Thyroid gland (tissue), 4 donors: Measurements from ENCODE around the gene OR2A14. TPM values are rescaled to one million over a fixed set of nuclear protein-coding genes. Genes with fewer than 3 reads are reported as not detected.
"Not testable (repeated sequence)": the region's sequence is repeated elsewhere in the genome, so short reads cannot be mapped to it uniquely, and the experiment has no call there.

Source experiments
- DNase-seq, 2 donors: peaks; one replicate each; pipeline ENCODE4 v3.0.0-alpha.2; 2019
- H3K27ac ChIP-seq, 3 donors: fragments of 200-600 bp; sonication (generic); 1 replicate in 2 of 3; 2 replicates in 1 of 3; pipeline ENCODE4 v1.5.1; 2016 to 2019; ENCODE audit warnings: mild to moderate bottlenecking in 1 of 3, moderate library complexity in 1 of 3
- H3K27me3 ChIP-seq: fragments of 200-600 bp; sonication (generic); one replicate; pipeline ENCODE4 v1.5.1; 2019
- H3K36me3 ChIP-seq, 2 donors: fragments of 200-600 bp; sonication (generic); one replicate each; pipeline ENCODE4 v1.5.1; 2016 to 2019
- H3K4me1 ChIP-seq, 2 donors: fragments of 200-600 bp; sonication (generic); one replicate each; pipeline ENCODE4 v1.5.1; 2017 to 2019
- H3K4me3 ChIP-seq, 3 donors: fragments of 200-600 bp; sonication (generic); replicated peaks in 1 of 3; 1 replicate in 2 of 3; 2 replicates in 1 of 3; pipeline ENCODE4 v1.5.1; 2016; ENCODE audit warnings: mild to moderate bottlenecking in 1 of 3
- H3K9me3 ChIP-seq: fragments of 200-600 bp; sonication (generic); one replicate; pipeline ENCODE4 v1.5.1; 2017
- CTCF ChIP-seq, 6 experiments: fragments of 200-600 bp in 3 of 6; fragments of 450-650 bp in 3 of 6; sonication (generic) in 3 of 6; IDR thresholded peaks; one replicate each; pipeline ENCODE4 v1.5.1; 2016 to 2019; ENCODE audit warnings: antibody characterized with exemption in 6 of 6, mild to moderate bottlenecking in 2 of 6, inconsistent platforms in 1 of 6, moderate library complexity in 1 of 6
- POLR2A ChIP-seq, 2 donors: fragments of 450-650 bp; IDR thresholded peaks; one replicate each; pipeline ENCODE4 v1.6.1; 2017; ENCODE audit warnings: antibody characterized with exemption in 2 of 2, mild to moderate bottlenecking in 2 of 2, moderate library complexity in 1 of 2
- WGBS, 2 donors: methylation state at CpG; one replicate each; pipeline ENCODE4 v1.1.5; 2017; 5-methylcytosine and 5-hydroxymethylcytosine counted together
- intact Hi-C: fragments of 100-400 bp; cut with DNase I; formaldehyde crosslinking; loops from one replicate; pipeline ENCODE4 v1.15.1; 2023
- total RNA-seq, 4 donors: library from RNA; depleted of rRNA; stranded (reverse); fragments of >200 nt; gene quantifications; one replicate each; pipeline ENCODE4 v1.2.3, GENCODE V29; 2016

Gene OR2A14
- total RNA-seq, 4 donors from 2014 or later: not detected

- TF ChIP-seq POLR2A (IDR thresholded peaks at IDR 0.05) (no peak), CTCF (IDR thresholded peaks at IDR 0.05) (no peak)
- Histone ChIP-seq H3K27ac (no peak overlapping the region), H3K27me3 (no peaks in the 10 kb centered on the region), H3K36me3 (no peaks in the 10 kb centered on the region), H3K4me3 (no peak overlapping the region), H3K4me1 (no peaks in the 10 kb centered on the region), H3K9me3 (no peaks in the 10 kb centered on the region)
- DNase-seq: no peak
- intact Hi-C loops: no loop called here
- 84 to 85% methylated on average over 5 of the region's 5 CpGs for WGBS, 2 donors
Observed at GRCh38 chr7:144110272-144110671, 12.7 kb upstream of the OR2A14 start.

GRCh38 chr7:144113651-144114050 lies 9.3 kb upstream of the OR2A14 start:
- Histone ChIP-seq H3K4me1 (no peaks in the 10 kb centered on the region), H3K4me3 (no peak overlapping the region), H3K27me3 (no peaks in the 10 kb centered on the region), H3K36me3 (no peaks in the 10 kb centered on the region), H3K9me3 (no peaks in the 10 kb centered on the region), H3K27ac (no peak overlapping the region)
- WGBS, 2 donors: 71 to 77% methylated on average over 1 of the region's 1 CpG
- intact Hi-C loops: no loop called here
- TF ChIP-seq CTCF (IDR thresholded peaks at IDR 0.05): no peak
- TF ChIP-seq POLR2A (IDR thresholded peaks at IDR 0.05): no peak
- DNase-seq: no peak

GRCh38 chr7:144118341-144118740 lies 4.6 kb upstream of the OR2A14 start:
- no peaks in the 10 kb centered on the region for H3K9me3 ChIP-seq
- H3K27ac ChIP-seq: no peak overlapping the region
- no peak for DNase-seq
- H3K4me1 ChIP-seq: no peaks in the 10 kb centered on the region
- intact Hi-C loops: no loop called here
- 73 to 78% methylated on average over 8 of the region's 8 CpGs for WGBS, 2 donors
- no peak for TF ChIP-seq CTCF (IDR thresholded peaks at IDR 0.05)
- TF ChIP-seq POLR2A (IDR thresholded peaks at IDR 0.05): no peak
- no peak overlapping the region for H3K4me3 ChIP-seq
- H3K27me3 ChIP-seq: no peaks in the 10 kb centered on the region
- no peaks in the 10 kb centered on the region for H3K36me3 ChIP-seq

GRCh38 chr7:144127714-144128334 lies 4.8 kb downstream of the OR2A14 start:
- peak; percentile 93 to 95 for DNase-seq
- Histone ChIP-seq H3K36me3 (no peaks in the 10 kb centered on the region), H3K27ac (no peak overlapping the region), H3K27me3 (no peaks in the 10 kb centered on the region), H3K4me3 (no peak overlapping the region), H3K4me1 (no peaks in the 10 kb centered on the region), H3K9me3 (no peaks in the 10 kb centered on the region)
- TF ChIP-seq CTCF (IDR thresholded peaks at IDR 0.05): peak; percentile 58 to 86 (median 74)
- TF ChIP-seq POLR2A (IDR thresholded peaks at IDR 0.05): no peak
- intact Hi-C loops: no loop called here
- 46 to 49% methylated on average over 6 of the region's 6 CpGs for WGBS, 2 donors

GRCh38 chr7:144129601-144130000 lies 6.6 kb downstream of the OR2A14 start:
- H3K4me1 ChIP-seq, H3K4me3 ChIP-seq, H3K27me3 ChIP-seq, H3K27ac ChIP-seq, H3K36me3 ChIP-seq, DNase-seq, H3K9me3 ChIP-seq, intact Hi-C loops: not testable (repeated sequence)
- 91 to 93% methylated on average over 9 of the region's 9 CpGs for WGBS, 2 donors
